ENCODE results near the gene ETF1. TPM values are rescaled to one million over a fixed set of nuclear protein-coding genes. Genes with fewer than 3 reads are reported as not detected.

The ETF1 gene
- total and polyA plus RNA-seq, 2 donors (not counting 1 experiment from before 2014, with no cell fraction given): 10.2 to 50.5 TPM

DNA sequence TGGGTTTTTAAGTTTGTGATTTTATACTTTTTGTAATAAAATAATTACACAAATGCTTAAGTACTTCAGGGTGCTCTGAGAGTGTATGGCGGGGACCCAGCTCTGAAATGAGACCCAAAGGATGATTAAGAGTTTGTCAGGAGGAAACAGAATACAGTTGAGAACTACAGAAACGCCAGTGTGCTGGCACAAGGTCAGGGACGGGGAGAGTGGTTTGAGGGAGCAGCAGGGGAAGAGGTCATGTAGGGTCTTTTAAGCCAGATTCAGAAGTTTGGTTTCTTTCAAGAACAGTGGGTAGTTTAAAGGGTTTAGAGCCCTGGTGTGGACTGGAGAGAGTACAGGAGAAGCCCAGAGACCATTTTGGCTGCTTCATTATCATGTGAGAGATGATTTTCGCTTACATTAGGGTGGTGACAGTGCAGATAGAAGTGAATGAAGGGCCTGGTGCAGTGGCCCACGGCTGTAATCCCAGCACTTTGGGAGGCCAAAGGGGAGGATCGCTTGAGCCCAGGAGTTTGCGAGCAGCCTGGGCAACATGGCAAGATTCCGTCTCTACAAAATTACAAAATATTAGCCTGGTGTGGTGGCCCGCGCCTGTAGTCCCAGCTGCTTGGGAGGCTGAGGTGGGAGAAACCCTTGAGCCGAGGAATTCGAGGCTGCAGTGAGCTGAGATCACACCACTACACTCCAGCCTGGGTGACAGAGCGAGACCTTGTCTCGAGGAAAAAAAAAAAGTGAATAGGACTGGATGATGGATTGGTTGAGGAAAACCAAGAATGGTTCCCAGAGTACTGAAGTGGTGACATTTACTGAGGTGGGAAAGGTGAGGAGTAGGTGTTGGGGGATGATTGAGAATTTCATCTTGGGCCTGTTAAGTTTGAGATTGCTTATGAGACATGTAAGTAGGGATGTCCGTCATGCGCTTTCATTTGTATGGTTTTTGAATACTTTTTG, 1.4 kb upstream of the ETF1 start:
- H3K36me3 ChIP-seq (replicated peaks in 1 of 2; ENCODE audit: control extremely low read depth in 1 of 2, control insufficient read depth in 1 of 2, extremely low read depth in 1 of 2, insufficient read depth in 2 of 2, low read length in 1 of 2): no peaks in the 10 kb centered on the region
- ChIA-PET CTCF (interaction anchor here (0.5 to 3.3 kb wide), 6 partner anchors 30 to 208 kb away, joined by 3 to 23 read pairs (median 4); partner anchors contain the start of genes HSPA9 and KDM3B), POLR2A (interaction anchor here (1.7 to 3.4 kb wide), 3 partner anchors 31 to 206 kb away, joined by 12 to 32 read pairs (median 17); partner anchors contain the start of genes FAM53C, HSPA9 and KDM3B)
- H4K20me1 ChIP-seq (ENCODE audit: control insufficient read depth, insufficient read depth, low read length, poor library complexity, severe bottlenecking): peaks cover 4% of the 10 kb centered on the region
- H3K9me3 ChIP-seq (ENCODE audit: control extremely low read depth in 1 of 3, control insufficient read depth in 2 of 3, insufficient read depth in 1 of 3, low read length in 2 of 3): no peaks in the 10 kb centered on the region
- H3K27ac Mint-ChIP-seq: peak overlapping the region; percentile 100
- ATAC-seq (ENCODE audit: low read depth) (no peak), DNase-seq (no peak)
- peak overlapping the region; percentile 87 for H3K4me2 ChIP-seq (replicated peaks; ENCODE audit: low read depth, low read length, poor library complexity, severe bottlenecking)
- peak overlapping the region; percentile 86 to 99 (median 92) for H3K4me3 ChIP-seq (ENCODE audit: control extremely low read depth in 1 of 5, extremely low read depth in 1 of 5, insufficient read depth in 1 of 5, low read depth in 2 of 5, low read length in 4 of 5)
- H2AFZ ChIP-seq (ENCODE audit: insufficient read depth, low read depth, low read length, poor library complexity, severe bottlenecking): peak overlapping the region; percentile 77
- peak overlapping the region; percentile 94 for H3K4me3 Mint-ChIP-seq
- peak overlapping the region; percentile 100 for H3K27ac ChIP-seq (ENCODE audit: low read length in 2 of 2)
- peaks cover 33 to 41% of the 10 kb centered on the region in 2 donors for H3K4me1 ChIP-seq (ENCODE audit: control insufficient read depth in 2 of 2, insufficient read depth in 2 of 2, low read length in 2 of 2)
- H3K9ac ChIP-seq (ENCODE audit: low read length): peak overlapping the region; percentile 99
- H3K27me3 Mint-ChIP-seq: no peaks in the 10 kb centered on the region
- H3K79me2 ChIP-seq (ENCODE audit: control insufficient read depth, insufficient read depth, low read length): peaks cover 95% of the 10 kb centered on the region
- no peak for TF ChIP-seq EZH2 (IDR thresholded peaks at IDR 0.05; ENCODE audit: borderline replicate concordance, insufficient read depth, low read depth, low read length, poor library complexity, severe bottlenecking)
- TF ChIP-seq, protein P1, sequence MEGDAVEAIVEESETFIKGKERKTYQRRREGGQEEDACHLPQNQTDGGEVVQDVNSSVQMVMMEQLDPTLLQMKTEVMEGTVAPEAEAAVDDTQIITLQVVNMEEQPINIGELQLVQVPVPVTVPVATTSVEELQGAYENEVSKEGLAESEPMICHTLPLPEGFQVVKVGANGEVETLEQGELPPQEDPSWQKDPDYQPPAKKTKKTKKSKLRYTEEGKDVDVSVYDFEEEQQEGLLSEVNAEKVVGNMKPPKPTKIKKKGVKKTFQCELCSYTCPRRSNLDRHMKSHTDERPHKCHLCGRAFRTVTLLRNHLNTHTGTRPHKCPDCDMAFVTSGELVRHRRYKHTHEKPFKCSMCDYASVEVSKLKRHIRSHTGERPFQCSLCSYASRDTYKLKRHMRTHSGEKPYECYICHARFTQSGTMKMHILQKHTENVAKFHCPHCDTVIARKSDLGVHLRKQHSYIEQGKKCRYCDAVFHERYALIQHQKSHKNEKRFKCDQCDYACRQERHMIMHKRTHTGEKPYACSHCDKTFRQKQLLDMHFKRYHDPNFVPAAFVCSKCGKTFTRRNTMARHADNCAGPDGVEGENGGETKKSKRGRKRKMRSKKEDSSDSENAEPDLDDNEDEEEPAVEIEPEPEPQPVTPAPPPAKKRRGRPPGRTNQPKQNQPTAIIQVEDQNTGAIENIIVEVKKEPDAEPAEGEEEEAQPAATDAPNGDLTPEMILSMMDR (IDR thresholded peaks at IDR 0.05): no peak
- peaks cover 71% of the 10 kb centered on the region for H3K4me1 Mint-ChIP-seq
- intact Hi-C loops (cut with micrococcal nuclease): loop anchor here (10.0 kb wide), 1 partner anchor 1570 kb away; the partner anchor contains the start of gene PURA
- no peaks in the 10 kb centered on the region for H3K9me3 Mint-ChIP-seq (ENCODE audit: insufficient read depth)
- H3K27me3 ChIP-seq (replicated peaks in 1 of 4; ENCODE audit: control extremely low read depth in 1 of 4, control insufficient read depth in 3 of 4, insufficient read depth in 4 of 4, low read length in 3 of 4): no peaks in the 10 kb centered on the region
- WGBS (ENCODE audit: insufficient coverage): 52% methylated on average over 9 of the region's 16 CpGs

Measured in B cell (primary cell).